Measurements from ENCODE around the gene EYA2. TPM values are rescaled to one million over a fixed set of nuclear protein-coding genes. Genes with fewer than 3 reads are reported as not detected.

Gene EYA2
- total and polyA plus RNA-seq, 7 donors = 1.2 to 11.8 (median 3.3) TPM

GRCh38 chr20:47038566-47039560 is 144.2 kb downstream of the EYA2 start:
- Histone ChIP-seq H3K4me1 (peaks cover 0 to 8% (median 0%) of the 10 kb centered on the region in 4 donors), H3K4me3 (no peak overlapping the region), H3K9me3 (no peaks in the 10 kb centered on the region), H3K27ac (no peak overlapping the region), H3K36me3 (no peaks in the 10 kb centered on the region), H3K27me3 (no peaks in the 10 kb centered on the region)
- TF ChIP-seq POLR2A (IDR thresholded peaks at IDR 0.05) = no peak
- TF ChIP-seq POLR2AphosphoS5 (IDR thresholded peaks at IDR 0.05) = no peak
- TF ChIP-seq CTCF (IDR thresholded peaks at IDR 0.05) = no peak
- TF ChIP-seq EP300 (IDR thresholded peaks at IDR 0.05) = no peak
- WGBS, 2 donors = 73 to 87% methylated on average over 18 of the region's 18 CpGs
- no peak for DNase-seq
- intact Hi-C loops (cut with DNase I) = no loop called here

- no peaks in the 10 kb centered on the region for H3K27me3 ChIP-seq
- no peak overlapping the region for H3K27ac ChIP-seq
- peaks cover 0 to 8% (median 0%) of the 10 kb centered on the region in 4 donors for H3K4me1 ChIP-seq
- 68 to 85% methylated on average over 5 of the region's 5 CpGs for WGBS, 2 donors
- intact Hi-C loops (cut with DNase I) = no loop called here
- TF ChIP-seq POLR2A (IDR thresholded peaks at IDR 0.05) (no peak), CTCF (IDR thresholded peaks at IDR 0.05) (no peak), POLR2AphosphoS5 (IDR thresholded peaks at IDR 0.05) (no peak)
- no peaks in the 10 kb centered on the region for H3K36me3 ChIP-seq
- H3K9me3 ChIP-seq = peaks cover 0 to 6% (median 0%) of the 10 kb centered on the region in 4 donors
- DNase-seq = no peak
- no peak overlapping the region for H3K4me3 ChIP-seq
These were observed 146.0 kb downstream of the EYA2 start for GRCh38 chr20:47040506-47041125.

- no peaks in the 10 kb centered on the region for H3K36me3 ChIP-seq
- H3K27ac ChIP-seq = no peak overlapping the region
- H3K4me1 ChIP-seq = peaks cover 0 to 3% (median 0%) of the 10 kb centered on the region in 4 donors
- H3K27me3 ChIP-seq = no peaks in the 10 kb centered on the region
- no peak overlapping the region for H3K4me3 ChIP-seq
- DNase-seq = no peak
- TF ChIP-seq POLR2A (IDR thresholded peaks at IDR 0.05) = no peak
- no peak for TF ChIP-seq EP300 (IDR thresholded peaks at IDR 0.05)
- TF ChIP-seq CTCF (IDR thresholded peaks at IDR 0.05) = no peak
- TF ChIP-seq POLR2AphosphoS5 (IDR thresholded peaks at IDR 0.05) = no peak
- WGBS, 2 donors = 82 to 90% methylated on average over 4 of the region's 4 CpGs
- peaks cover 0 to 6% (median 2%) of the 10 kb centered on the region in 4 donors for H3K9me3 ChIP-seq
- intact Hi-C loops (cut with DNase I) = no loop called here
These were observed 146.8 kb downstream of the EYA2 start for GRCh38 chr20:47041396-47041899.

- H3K27ac ChIP-seq = no peak overlapping the region
- no peak for DNase-seq
- H3K4me1 ChIP-seq = no peaks in the 10 kb centered on the region
- H3K36me3 ChIP-seq = no peaks in the 10 kb centered on the region
- intact Hi-C loops (cut with DNase I) = no loop called here
- peaks cover 0 to 6% (median 2%) of the 10 kb centered on the region in 4 donors for H3K9me3 ChIP-seq
- H3K4me3 ChIP-seq = no peak overlapping the region
- TF ChIP-seq EP300 (IDR thresholded peaks at IDR 0.05) = no peak
- TF ChIP-seq CTCF (IDR thresholded peaks at IDR 0.05) = no peak
- no peak for TF ChIP-seq POLR2AphosphoS5 (IDR thresholded peaks at IDR 0.05)
- TF ChIP-seq POLR2A (IDR thresholded peaks at IDR 0.05) = no peak
- WGBS, 2 donors = 94% methylated on average over 6 of the region's 6 CpGs
- H3K27me3 ChIP-seq = no peaks in the 10 kb centered on the region
These were observed 147.8 kb downstream of the EYA2 start for GRCh38 chr20:47042464-47042863.

All from sigmoid colon (tissue), 7 donors.